Measurements from ENCODE around the gene SETD3.

DNA sequence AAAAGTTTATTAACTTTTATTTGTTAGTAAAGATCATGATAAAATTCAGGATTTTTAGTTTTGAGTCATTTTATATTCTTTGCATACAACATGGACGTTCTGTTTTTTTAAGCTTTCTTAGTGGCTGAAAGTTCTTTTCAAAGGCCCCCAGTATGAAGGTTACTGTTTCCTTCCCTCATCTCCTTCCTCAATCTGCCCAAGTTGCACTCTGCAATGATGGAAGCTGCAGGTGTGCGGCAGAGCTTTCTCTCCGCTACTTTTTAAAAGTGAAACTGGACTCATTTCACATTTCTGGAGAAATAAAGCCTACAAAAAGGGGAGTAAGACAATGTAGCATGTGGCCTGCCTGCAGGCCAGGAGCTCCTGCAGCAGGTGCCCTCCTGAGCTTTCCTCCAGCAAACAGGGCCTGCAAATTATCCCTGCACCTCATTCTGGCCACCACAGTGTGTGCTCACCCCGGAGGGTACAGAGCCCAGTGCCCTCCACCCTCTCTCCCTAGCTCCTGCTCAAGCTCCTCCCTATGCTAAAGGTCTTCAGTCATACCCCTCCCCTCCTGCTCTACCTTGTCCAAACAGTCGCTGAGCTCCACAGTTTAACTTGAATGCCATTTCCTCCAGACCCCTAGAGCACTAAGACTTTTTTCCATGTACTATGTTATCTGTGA, 78.9 kb downstream of the SETD3 start:
- TF ChIP-seq, protein P1, sequence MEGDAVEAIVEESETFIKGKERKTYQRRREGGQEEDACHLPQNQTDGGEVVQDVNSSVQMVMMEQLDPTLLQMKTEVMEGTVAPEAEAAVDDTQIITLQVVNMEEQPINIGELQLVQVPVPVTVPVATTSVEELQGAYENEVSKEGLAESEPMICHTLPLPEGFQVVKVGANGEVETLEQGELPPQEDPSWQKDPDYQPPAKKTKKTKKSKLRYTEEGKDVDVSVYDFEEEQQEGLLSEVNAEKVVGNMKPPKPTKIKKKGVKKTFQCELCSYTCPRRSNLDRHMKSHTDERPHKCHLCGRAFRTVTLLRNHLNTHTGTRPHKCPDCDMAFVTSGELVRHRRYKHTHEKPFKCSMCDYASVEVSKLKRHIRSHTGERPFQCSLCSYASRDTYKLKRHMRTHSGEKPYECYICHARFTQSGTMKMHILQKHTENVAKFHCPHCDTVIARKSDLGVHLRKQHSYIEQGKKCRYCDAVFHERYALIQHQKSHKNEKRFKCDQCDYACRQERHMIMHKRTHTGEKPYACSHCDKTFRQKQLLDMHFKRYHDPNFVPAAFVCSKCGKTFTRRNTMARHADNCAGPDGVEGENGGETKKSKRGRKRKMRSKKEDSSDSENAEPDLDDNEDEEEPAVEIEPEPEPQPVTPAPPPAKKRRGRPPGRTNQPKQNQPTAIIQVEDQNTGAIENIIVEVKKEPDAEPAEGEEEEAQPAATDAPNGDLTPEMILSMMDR (conservative IDR thresholded peaks at IDR 0.05 in 1 of 2, IDR thresholded peaks at IDR 0.05 in 1 of 2; ENCODE audit: low read depth in 1 of 2, low read length in 2 of 2) = no peak
- TF ChIP-seq EZH2 (IDR thresholded peaks at IDR 0.05; ENCODE audit: low read length, missing control alignments) = no peak
